ENCODE measurements around the gene TOP3A. TPM values are rescaled to one million over a fixed set of nuclear protein-coding genes. Genes with fewer than 3 reads are reported as not detected.

The TOP3A gene
- total RNA-seq, 1 experiment from 2014 or later, result 73.7 TPM

GRCh38 chr17:18332909-18333489 is 18.2 kb upstream of the TOP3A start:
- CTCF ChIA-PET, result no interaction called here
- POLR2A ChIA-PET, result no interaction called here

GRCh38 chr17:18331879-18332278 is 17.1 kb upstream of the TOP3A start:
- H3K4me1 ChIP-seq, result no peaks in the 10 kb centered on the region
- no peaks in the 10 kb centered on the region for H3K27me3 ChIP-seq (replicated peaks; ENCODE audit: control insufficient read depth, insufficient read depth, low read length)
- Mint-ChIP-seq H3K9me3 (ENCODE audit: unreplicated experiment) (no peaks in the 10 kb centered on the region), H3K27me3 (ENCODE audit: insufficient read depth, unreplicated experiment) (no peaks in the 10 kb centered on the region), H3K4me3 (ENCODE audit: unreplicated experiment) (no peak overlapping the region), H3K36me3 (ENCODE audit: insufficient read depth, unreplicated experiment) (peaks cover 76% of the 10 kb centered on the region), H3K4me1 (ENCODE audit: low read depth, unreplicated experiment) (no peaks in the 10 kb centered on the region), H3K27ac (ENCODE audit: unreplicated experiment) (no peak overlapping the region)
- BruUV-seq (replicated peaks), result no TSS peak
- H3K4me3 ChIP-seq (ENCODE audit: low read depth, low read length), result no peak overlapping the region
- CTCF ChIA-PET, result no interaction called here
- no peak for DNase-seq
- peaks cover 2% of the 10 kb centered on the region; the same call in 1 of the 2 replicates for H3K36me3 ChIP-seq (ENCODE audit: control insufficient read depth, insufficient read depth, low read length)
- intact Hi-C loops (cut with micrococcal nuclease; ENCODE audit: unreplicated experiment), result no loop called here
- H3K9me3 ChIP-seq, result no peaks in the 10 kb centered on the region
- POLR2A ChIA-PET, result no interaction called here
- no peak for TF ChIP-seq CTCF (IDR thresholded peaks at IDR 0.05; ENCODE audit: insufficient read depth in 1 of 2, low read depth in 1 of 2, low read length in 1 of 2, severe bottlenecking in 1 of 2, unreplicated experiment in 1 of 2)

More at GRCh38 chr17:18332909-18333489, 18.2 kb upstream of the TOP3A start:
- Histone ChIP-seq H3K27me3 (replicated peaks; ENCODE audit: control insufficient read depth, insufficient read depth, low read length) (no peaks in the 10 kb centered on the region), H3K9me3 (no peaks in the 10 kb centered on the region), H3K4me1 (no peaks in the 10 kb centered on the region), H3K36me3 (ENCODE audit: control insufficient read depth, insufficient read depth, low read length) (peaks cover 2% of the 10 kb centered on the region; the same call in 1 of the 2 replicates), H3K4me3 (ENCODE audit: low read depth, low read length) (no peak overlapping the region)
- Mint-ChIP-seq H3K27me3 (ENCODE audit: insufficient read depth, unreplicated experiment) (no peaks in the 10 kb centered on the region), H3K4me1 (ENCODE audit: low read depth, unreplicated experiment) (no peaks in the 10 kb centered on the region), H3K4me3 (ENCODE audit: unreplicated experiment) (no peak overlapping the region), H3K9me3 (ENCODE audit: unreplicated experiment) (no peaks in the 10 kb centered on the region), H3K27ac (ENCODE audit: unreplicated experiment) (no peak overlapping the region), H3K36me3 (ENCODE audit: insufficient read depth, unreplicated experiment) (peaks cover 80% of the 10 kb centered on the region)
- no TSS peak for BruUV-seq (replicated peaks)
- intact Hi-C loops (cut with micrococcal nuclease; ENCODE audit: unreplicated experiment), result no loop called here
- no peak for TF ChIP-seq CTCF (IDR thresholded peaks at IDR 0.05; ENCODE audit: insufficient read depth in 1 of 2, low read depth in 1 of 2, low read length in 1 of 2, severe bottlenecking in 1 of 2, unreplicated experiment in 1 of 2)
- DNase-seq, result no peak

GRCh38 chr17:18328643-18329204 is 13.9 kb upstream of the TOP3A start:
- TF ChIP-seq CTCF (IDR thresholded peaks at IDR 0.05; ENCODE audit: insufficient read depth in 1 of 2, low read depth in 1 of 2, low read length in 1 of 2, severe bottlenecking in 1 of 2, unreplicated experiment in 1 of 2), result no peak
- Histone ChIP-seq H3K4me1 (no peaks in the 10 kb centered on the region), H3K4me3 (ENCODE audit: low read depth, low read length) (no peak overlapping the region), H3K9me3 (no peaks in the 10 kb centered on the region), H3K36me3 (ENCODE audit: control insufficient read depth, insufficient read depth, low read length) (peaks cover 5% of the 10 kb centered on the region), H3K27me3 (replicated peaks; ENCODE audit: control insufficient read depth, insufficient read depth, low read length) (no peaks in the 10 kb centered on the region)
- no peak for DNase-seq
- ChIA-PET POLR2A (no interaction called here), CTCF (interaction anchor here (1.0 kb wide), 1 partner anchor 14 kb away, joined by 4 read pairs; the partner anchor contains the start of genes SMCR8 and TOP3A)
- Mint-ChIP-seq H3K4me3 (ENCODE audit: unreplicated experiment) (no peak overlapping the region), H3K27me3 (ENCODE audit: insufficient read depth, unreplicated experiment) (no peaks in the 10 kb centered on the region), H3K36me3 (ENCODE audit: insufficient read depth, unreplicated experiment) (peaks cover 76% of the 10 kb centered on the region), H3K4me1 (ENCODE audit: low read depth, unreplicated experiment) (no peaks in the 10 kb centered on the region), H3K27ac (ENCODE audit: unreplicated experiment) (no peak overlapping the region), H3K9me3 (ENCODE audit: unreplicated experiment) (no peaks in the 10 kb centered on the region)
- no TSS peak for BruUV-seq (replicated peaks)
- intact Hi-C loops (cut with micrococcal nuclease; ENCODE audit: unreplicated experiment), result no loop called here

All from Caco-2 (cell line).